ENCODE data around the gene ADGRG2. TPM values are rescaled to one million over a fixed set of nuclear protein-coding genes. Genes with fewer than 3 reads are reported as not detected.

Gene ADGRG2
- total and polyA plus RNA-seq, 9 of the 15 experiments (the other 6 are each of a cell fraction or from before 2014, with no cell fraction given) = 0.03 TPM; not detected in 8

GRCh38 chrX:19107035-19107434 lies 15.2 kb downstream of the ADGRG2 start:
- intact Hi-C loops (cut with micrococcal nuclease) = loop anchor here (5.0 kb wide), 1 partner anchor 225 kb away; no protein-coding TSS in a partner anchor

GRCh38 chrX:19100586-19100985 lies 21.7 kb downstream of the ADGRG2 start:
- H3K27ac ChIP-seq (ENCODE audit: extremely low read depth, low read depth, low read length) = no peak overlapping the region
- in situ Hi-C loops (cut with MboI) (no loop called here), intact Hi-C loops (cut with micrococcal nuclease) (no loop called here)
- BruUV-seq (replicated peaks) = no TSS peak
- DNase-seq (ENCODE audit: extremely low read depth in 1 of 4, low spot score in 3 of 4) (no peak), FAIRE-seq (no peak), ATAC-seq (no peak)
- no peaks in the 10 kb centered on the region; a peak in 1 of 5 replicates for H3K27me3 ChIP-seq (ENCODE audit: control insufficient read depth in 2 of 2, insufficient read depth in 2 of 2, low read length in 2 of 2)
- TF ChIP-seq HOXB6 (CRISPR knock-in tag; IDR thresholded peaks at IDR 0.05; ENCODE audit: borderline replicate concordance) (no peak), ZNF184 (CRISPR knock-in tag; IDR thresholded peaks at IDR 0.05) (no peak), PHB2 (IDR thresholded peaks at IDR 0.05; ENCODE audit: low read depth) (no peak), E2F3 (CRISPR knock-in tag; IDR thresholded peaks at IDR 0.05) (no peak)
- TF ChIP-seq, protein P1, sequence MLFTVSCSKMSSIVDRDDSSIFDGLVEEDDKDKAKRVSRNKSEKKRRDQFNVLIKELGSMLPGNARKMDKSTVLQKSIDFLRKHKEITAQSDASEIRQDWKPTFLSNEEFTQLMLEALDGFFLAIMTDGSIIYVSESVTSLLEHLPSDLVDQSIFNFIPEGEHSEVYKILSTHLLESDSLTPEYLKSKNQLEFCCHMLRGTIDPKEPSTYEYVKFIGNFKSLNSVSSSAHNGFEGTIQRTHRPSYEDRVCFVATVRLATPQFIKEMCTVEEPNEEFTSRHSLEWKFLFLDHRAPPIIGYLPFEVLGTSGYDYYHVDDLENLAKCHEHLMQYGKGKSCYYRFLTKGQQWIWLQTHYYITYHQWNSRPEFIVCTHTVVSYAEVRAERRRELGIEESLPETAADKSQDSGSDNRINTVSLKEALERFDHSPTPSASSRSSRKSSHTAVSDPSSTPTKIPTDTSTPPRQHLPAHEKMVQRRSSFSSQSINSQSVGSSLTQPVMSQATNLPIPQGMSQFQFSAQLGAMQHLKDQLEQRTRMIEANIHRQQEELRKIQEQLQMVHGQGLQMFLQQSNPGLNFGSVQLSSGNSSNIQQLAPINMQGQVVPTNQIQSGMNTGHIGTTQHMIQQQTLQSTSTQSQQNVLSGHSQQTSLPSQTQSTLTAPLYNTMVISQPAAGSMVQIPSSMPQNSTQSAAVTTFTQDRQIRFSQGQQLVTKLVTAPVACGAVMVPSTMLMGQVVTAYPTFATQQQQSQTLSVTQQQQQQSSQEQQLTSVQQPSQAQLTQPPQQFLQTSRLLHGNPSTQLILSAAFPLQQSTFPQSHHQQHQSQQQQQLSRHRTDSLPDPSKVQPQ (CRISPR knock-in tag; IDR thresholded peaks at IDR 0.05; ENCODE audit: borderline replicate concordance) = no peak
- WGBS (ENCODE audit: insufficient coverage, low coverage, missing lambda C conversion rate) = under 1% methylated on average over 9 of the region's 9 CpGs
- POLR2A ChIA-PET = interaction anchor here (0.6 to 1.5 kb wide), 2 partner anchors 9 to 132 kb away, joined by 3 to 5 read pairs; no protein-coding TSS in a partner anchor
- no peak overlapping the region for H3K9ac ChIP-seq (ENCODE audit: insufficient read depth in 1 of 2, low read depth in 2 of 2, low read length in 2 of 2)
- no peak overlapping the region for H3K4me3 ChIP-seq
- H2AFZ ChIP-seq (ENCODE audit: low read depth, low read length) = no peak overlapping the region
- CTCF ChIA-PET (ENCODE audit: low intra/inter-chr PET ratio) = no interaction called here
- no peaks in the 10 kb centered on the region for H3K9me1 ChIP-seq (ENCODE audit: control insufficient read depth, insufficient read depth, low read length)
- no peaks in the 10 kb centered on the region for H3K36me3 ChIP-seq (ENCODE audit: control insufficient read depth, insufficient read depth, low read length)
- no peaks in the 10 kb centered on the region for H3K4me1 ChIP-seq (replicated peaks in 1 of 2; ENCODE audit: control insufficient read depth in 2 of 2, insufficient read depth in 2 of 2, low read length in 2 of 2)
- H3K9me3 ChIP-seq (replicated peaks; ENCODE audit: control insufficient read depth, insufficient read depth, low read depth, low read length) = no peaks in the 10 kb centered on the region
- H3K4me2 ChIP-seq (ENCODE audit: insufficient read depth, low read length) = no peak overlapping the region
- H4K20me1 ChIP-seq (replicated peaks; ENCODE audit: control insufficient read depth, insufficient read depth, low read length) = no peaks in the 10 kb centered on the region
- H3K79me2 ChIP-seq (ENCODE audit: control insufficient read depth, insufficient read depth, low read length) = no peaks in the 10 kb centered on the region

More at GRCh38 chrX:19107035-19107434, 15.2 kb downstream of the ADGRG2 start:
- Histone ChIP-seq H3K9me1 (ENCODE audit: control insufficient read depth, insufficient read depth, low read length) (no peaks in the 10 kb centered on the region), H3K9ac (ENCODE audit: insufficient read depth in 1 of 2, low read depth in 2 of 2, low read length in 2 of 2) (no peak overlapping the region), H3K4me1 (replicated peaks in 1 of 2; ENCODE audit: control insufficient read depth in 2 of 2, insufficient read depth in 2 of 2, low read length in 2 of 2) (no peaks in the 10 kb centered on the region), H3K4me2 (ENCODE audit: insufficient read depth, low read length) (no peak overlapping the region), H4K20me1 (replicated peaks; ENCODE audit: control insufficient read depth, insufficient read depth, low read length) (no peaks in the 10 kb centered on the region), H2AFZ (ENCODE audit: low read depth, low read length) (no peak overlapping the region), H3K79me2 (ENCODE audit: control insufficient read depth, insufficient read depth, low read length) (no peaks in the 10 kb centered on the region), H3K36me3 (ENCODE audit: control insufficient read depth, insufficient read depth, low read length) (no peaks in the 10 kb centered on the region), H3K27ac (ENCODE audit: extremely low read depth, low read depth, low read length) (no peak overlapping the region), H3K27me3 (ENCODE audit: control insufficient read depth in 2 of 2, insufficient read depth in 2 of 2, low read length in 2 of 2) (no peaks in the 10 kb centered on the region; a peak in 1 of 5 replicates), H3K9me3 (replicated peaks; ENCODE audit: control insufficient read depth, insufficient read depth, low read depth, low read length) (no peaks in the 10 kb centered on the region), H3K4me3 (no peak overlapping the region)
- no peak for TF ChIP-seq LARP7 (IDR thresholded peaks at IDR 0.05)
- no peak for TF ChIP-seq DDX20 (tag; IDR thresholded peaks at IDR 0.05; ENCODE audit: low read depth)
- no peak for TF ChIP-seq SOX6 (IDR thresholded peaks at IDR 0.05)
- BruUV-seq (replicated peaks) = no TSS peak
- FAIRE-seq (no peak), DNase-seq (ENCODE audit: extremely low read depth in 1 of 4, low spot score in 3 of 4) (no peak), ATAC-seq (no peak)
- POLR2A ChIA-PET = no interaction called here
- CTCF ChIA-PET (ENCODE audit: low intra/inter-chr PET ratio) = no interaction called here
- WGBS (ENCODE audit: insufficient coverage, low coverage, missing lambda C conversion rate) = 2% methylated on average over 6 of the region's 6 CpGs
- in situ Hi-C loops (cut with MboI) = no loop called here

Data from K562 (cell line).